ENCODE data around the gene TAF11L11. TPM values are rescaled to one million over a fixed set of nuclear protein-coding genes. Genes with fewer than 3 reads are reported as not detected.
"Not testable (repeated sequence)": the region's sequence is repeated elsewhere in the genome, so short reads cannot be mapped to it uniquely, and the experiment has no call there.

Gene TAF11L11
- not detected in 2 replicates for total RNA-seq
- polyA plus RNA-seq: not detected in 2 replicates

- not testable (repeated sequence) for H3K27ac ChIP-seq; H3K9me3 ChIP-seq (ENCODE audit: low read depth); H3K27me3 ChIP-seq; H3K4me3 ChIP-seq; DNase-seq (ENCODE audit: low read depth in 1 of 2, low spot score in 1 of 2); H3K4me1 ChIP-seq (ENCODE audit: low read depth); H3K36me3 ChIP-seq
Measured at GRCh38 chr5:17603880-17604279, at the start of gene TAF11L11. Gene TAF11L11 (plus strand): TSS chr5:17604183.

GRCh38 chr5:17585658-17586057, 18.3 kb upstream of the TAF11L11 start, which contains the start of gene TAF11L7:
Gene TAF11L7 (minus strand): TSS chr5:17585758.
- H3K4me1 ChIP-seq (ENCODE audit: low read depth); H3K4me3 ChIP-seq; H3K9me3 ChIP-seq (ENCODE audit: low read depth); H3K27me3 ChIP-seq; H3K27ac ChIP-seq; DNase-seq (ENCODE audit: low read depth in 1 of 2, low spot score in 1 of 2); H3K36me3 ChIP-seq: not testable (repeated sequence)

GRCh38 chr5:17590860-17591259, 13.1 kb upstream of the TAF11L11 start, which contains the start of gene TAF11L8:
Gene TAF11L8 (minus strand): TSS chr5:17590960.
- not testable (repeated sequence) for H3K27ac ChIP-seq; H3K27me3 ChIP-seq; DNase-seq (ENCODE audit: low read depth in 1 of 2, low spot score in 1 of 2); H3K4me3 ChIP-seq; H3K4me1 ChIP-seq (ENCODE audit: low read depth); H3K36me3 ChIP-seq; H3K9me3 ChIP-seq (ENCODE audit: low read depth)

- not testable (repeated sequence) for DNase-seq (ENCODE audit: low read depth in 1 of 2, low spot score in 1 of 2); H3K36me3 ChIP-seq; H3K4me1 ChIP-seq (ENCODE audit: low read depth); H3K27ac ChIP-seq; H3K9me3 ChIP-seq (ENCODE audit: low read depth); H3K4me3 ChIP-seq; H3K27me3 ChIP-seq
Measured at GRCh38 chr5:17594255-17594654, 9.7 kb upstream of the TAF11L11 start, which contains the start of gene TAF11L9. Gene TAF11L9 (minus strand): TSS chr5:17594394.

- DNase-seq (ENCODE audit: low read depth in 1 of 2, low spot score in 1 of 2); H3K4me3 ChIP-seq; H3K27ac ChIP-seq; H3K36me3 ChIP-seq; H3K9me3 ChIP-seq (ENCODE audit: low read depth); H3K4me1 ChIP-seq (ENCODE audit: low read depth); H3K27me3 ChIP-seq: not testable (repeated sequence)
Measured at GRCh38 chr5:17597728-17598127, 6.3 kb upstream of the TAF11L11 start, which contains the start of gene TAF11L10. Gene TAF11L10 (minus strand): TSS chr5:17597828.

GRCh38 chr5:17604951-17605350, 968 bp downstream of the TAF11L11 start:
- Histone ChIP-seq H3K4me1 (ENCODE audit: low read depth) (no peaks in the 10 kb centered on the region), H3K36me3 (no peaks in the 10 kb centered on the region), H3K9me3 (ENCODE audit: low read depth) (no peaks in the 10 kb centered on the region), H3K4me3 (no peak overlapping the region), H3K27me3 (no peaks in the 10 kb centered on the region), H3K27ac (no peak overlapping the region)
- no peak for DNase-seq (ENCODE audit: low read depth in 1 of 2, low spot score in 1 of 2)
- no peak for TF ChIP-seq CTCF (IDR thresholded peaks at IDR 0.05; ENCODE audit: low read depth, low read length)

GRCh38 chr5:17607461-17607860, 3.5 kb downstream of the TAF11L11 start:
- H3K36me3 ChIP-seq; H3K27me3 ChIP-seq; H3K9me3 ChIP-seq (ENCODE audit: low read depth); DNase-seq (ENCODE audit: low read depth in 1 of 2, low spot score in 1 of 2); H3K4me3 ChIP-seq; H3K4me1 ChIP-seq (ENCODE audit: low read depth); H3K27ac ChIP-seq: not testable (repeated sequence)

- not testable (repeated sequence) for H3K27me3 ChIP-seq; H3K4me1 ChIP-seq (ENCODE audit: low read depth); DNase-seq (ENCODE audit: low read depth in 1 of 2, low spot score in 1 of 2); H3K4me3 ChIP-seq; H3K9me3 ChIP-seq (ENCODE audit: low read depth); H3K36me3 ChIP-seq; H3K27ac ChIP-seq
Measured at GRCh38 chr5:17610092-17610491, 6.1 kb downstream of the TAF11L11 start, which contains the start of gene TAF11L12. Gene TAF11L12 (plus strand): TSS chr5:17610392.

GRCh38 chr5:17614872-17615605, 11.1 kb downstream of the TAF11L11 start:
- no peak for TF ChIP-seq CTCF (IDR thresholded peaks at IDR 0.05; ENCODE audit: low read depth, low read length)
- no peak overlapping the region for H3K4me3 ChIP-seq
- no peak overlapping the region for H3K27ac ChIP-seq

More at GRCh38 chr5:17614872-17615605, 11.1 kb downstream of the TAF11L11 start:
- DNase-seq (ENCODE audit: low read depth in 1 of 2, low spot score in 1 of 2): no peak
- Histone ChIP-seq H3K36me3 (no peaks in the 10 kb centered on the region), H3K27me3 (no peaks in the 10 kb centered on the region), H3K4me1 (ENCODE audit: low read depth) (no peaks in the 10 kb centered on the region), H3K9me3 (ENCODE audit: low read depth) (no peaks in the 10 kb centered on the region)

Measured in cardiac muscle cell (in vitro differentiated cells and primary cell).